Heart left ventricle (tissue), 16 donors: ENCODE data around the gene GDPD4. TPM values are rescaled to one million over a fixed set of nuclear protein-coding genes. Genes with fewer than 3 reads are reported as not detected.
A peak's percentile ranks its signal among the peaks of the same experiment; 100 is the strongest.

Experiments used
- ATAC-seq, 4 donors: fragments of 200-7000 bp; cut with Tn5 transposase; one replicate each; pipeline ENCODE4 v1.9.1; 2020 to 2022; ENCODE audit warnings: moderate library complexity in 4 of 4, mild to moderate bottlenecking in 3 of 4, moderate number of reproducible peaks in 1 of 4
- DNase-seq, 5 donors: peaks; one replicate each; pipeline ENCODE4 v3.0.0-alpha.2; 2020
- H3K27ac ChIP-seq, 12 donors: fragments of 200-600 bp; sonication (generic) in 4 of 12; one replicate each; pipeline versions ENCODE4 v1.5.0 to v1.8.0; 2016 to 2022; ENCODE audit warnings: mild to moderate bottlenecking in 2 of 12
- H3K27me3 ChIP-seq, 9 donors: fragments of 200-600 bp; sonication (generic) in 2 of 9; one replicate each; pipeline versions ENCODE4 v1.5.1 to v1.8.0; 2016 to 2022; ENCODE audit warnings: mild to moderate bottlenecking in 3 of 9
- H3K36me3 ChIP-seq, 9 donors: fragments of 200-600 bp; sonication (generic) in 2 of 9; one replicate each; pipeline versions ENCODE4 v1.5.0 to v1.8.0; 2018 to 2022; ENCODE audit warnings: mild to moderate bottlenecking in 2 of 9
- H3K4me1 ChIP-seq, 12 donors: fragments of 200-600 bp; sonication (generic) in 4 of 12; one replicate each; pipeline versions ENCODE4 v1.5.0 to v1.8.0; 2016 to 2022; ENCODE audit warnings: mild to moderate bottlenecking in 3 of 12
- H3K4me3 ChIP-seq, 12 donors: fragments of 200-600 bp; sonication (generic) in 4 of 12; one replicate each; pipeline versions ENCODE4 v1.5.0 to v1.8.0; 2017 to 2022; ENCODE audit warnings: mild to moderate bottlenecking in 9 of 12, moderate library complexity in 4 of 12
- H3K9me3 ChIP-seq, 12 donors: fragments of 200-600 bp; sonication (generic) in 4 of 12; one replicate each; pipeline versions ENCODE4 v1.5.0 to v1.8.0; 2016 to 2022; ENCODE audit warnings: mild to moderate bottlenecking in 1 of 12
- POLR2A ChIP-seq, 2 donors: fragments of 450-650 bp; IDR thresholded peaks; one replicate each; pipeline ENCODE4 v1.6.1; 2017; ENCODE audit warnings: antibody characterized with exemption in 2 of 2, mild to moderate bottlenecking in 2 of 2, moderate library complexity in 2 of 2
- WGBS, 4 donors: extraction: QIAGEN DNeasy Blood & Tissue Kit in 2 of 4; methylation state at CpG; one replicate each; pipeline versions ENCODE4 v1.1.5 to v1.1.7; 2013 to 2018; 5-methylcytosine and 5-hydroxymethylcytosine counted together
- intact Hi-C, 10 donors: fragments of 100-400 bp; cut with DNase I; formaldehyde crosslinking; loops; one replicate each; pipeline versions ENCODE4 v1.11.1 to v1.14.2; 2022
- polyA plus RNA-seq, 2 donors: library from polyadenylated mRNA; stranded (reverse); fragments of 200-250 nt; gene quantifications; one replicate each; pipeline ENCODE4 v1.2.3, GENCODE V29; 2013
- total RNA-seq, 9 donors: library from RNA; depleted of rRNA in 2 of 9; stranded (reverse); fragments of >200 nt in 2 of 9; fragmentation: NEBNext Ultra II Directional in 3 of 9; extraction: Animal tissue kit (Norgen Biotek cat#: 25700) in 3 of 9; gene quantifications; one replicate each; pipeline versions ENCODE4 v1.1.0 to v1.2.4, GENCODE V29; 2016 to 2023
- TF ChIP-seq, protein P1 (sequence below), 12 donors: fragments of 200-600 bp; sonication (generic) in 4 of 12; IDR thresholded peaks; one replicate each; pipeline versions ENCODE4 v1.5.0 to v1.8.0; 2018 to 2022; ENCODE audit warnings: antibody characterized with exemption in 12 of 12, mild to moderate bottlenecking in 5 of 12
- donor health status: ischemic (EF 13 %, LVEDD 7.1; RV severe dilation, severe dysfunction).
- donor health status: healthy with polysubstance abuse.
- donor health status: DM: no; HTN: yes; CAD: no.
- donor health status: DM: no; HTN: no; CAD: no.
- donor health status: ischemic (EF 25% LVEDD 6.9; RV normal size, moderate dysfunction).
- donor health status: ischemic (EF 25% LVEDD 5.7; RV mildly dilated, moderate dysfunction).
- donor health status: healthy.
- donor health status: DM: yes; HTN: yes; CAD: no.
- donor health status: ischemic (EF 35%, LVEDD 5.7; RV mildly dilated, moderate dysfunction).
- donor health status: nonischemic (EF 11% LVEDD 7.7; RV severe dilation, severe dysfunction).
- donor health status: DM: yes; HTN: yes; CAD: no.
- donor health status: PGD.
- donor health status: ischemic (EF 29% LVEDD 5.4; RV normal size, mild dysfunction).
- donor health status: nonischemic (EF 23%, LVEDD 6.1; RV moderate dilation, normal function).

The GDPD4 gene
- total and polyA plus RNA-seq, 11 donors = 0.19 TPM; not detected in 10

DNA sequence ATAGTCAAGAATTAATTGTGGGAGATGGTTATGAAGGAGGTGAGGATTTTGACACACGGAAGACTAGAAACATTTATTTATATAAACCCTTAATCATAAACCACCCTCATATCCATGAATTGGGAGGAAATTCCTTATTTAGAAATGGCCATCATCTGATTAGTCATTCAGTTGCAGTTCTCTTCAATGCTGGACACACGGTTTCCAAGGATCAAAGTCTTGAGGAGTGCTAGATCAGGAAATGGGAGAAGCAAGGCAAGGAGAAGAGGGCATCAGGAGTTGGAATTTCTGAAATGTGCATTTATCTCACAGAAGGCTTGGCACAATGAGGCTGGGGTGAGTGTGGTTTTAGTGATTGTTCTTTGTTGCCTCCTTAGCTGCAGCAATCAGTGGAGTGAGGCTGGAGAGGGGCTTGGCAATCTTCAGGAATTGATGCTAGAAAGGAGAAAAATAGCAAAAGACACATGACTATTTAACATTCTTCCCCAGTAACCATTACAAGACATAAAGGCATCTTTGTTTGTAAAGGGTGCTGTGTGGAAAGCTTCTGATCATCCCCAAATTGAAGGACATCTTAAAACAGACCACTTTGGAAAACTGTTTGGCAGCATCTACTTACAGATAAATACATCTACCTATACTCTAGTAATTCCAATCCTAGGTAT, 21.6 kb upstream of the GDPD4 start:
- ATAC-seq (no peak), DNase-seq (no peak)
- TF ChIP-seq, protein P1, sequence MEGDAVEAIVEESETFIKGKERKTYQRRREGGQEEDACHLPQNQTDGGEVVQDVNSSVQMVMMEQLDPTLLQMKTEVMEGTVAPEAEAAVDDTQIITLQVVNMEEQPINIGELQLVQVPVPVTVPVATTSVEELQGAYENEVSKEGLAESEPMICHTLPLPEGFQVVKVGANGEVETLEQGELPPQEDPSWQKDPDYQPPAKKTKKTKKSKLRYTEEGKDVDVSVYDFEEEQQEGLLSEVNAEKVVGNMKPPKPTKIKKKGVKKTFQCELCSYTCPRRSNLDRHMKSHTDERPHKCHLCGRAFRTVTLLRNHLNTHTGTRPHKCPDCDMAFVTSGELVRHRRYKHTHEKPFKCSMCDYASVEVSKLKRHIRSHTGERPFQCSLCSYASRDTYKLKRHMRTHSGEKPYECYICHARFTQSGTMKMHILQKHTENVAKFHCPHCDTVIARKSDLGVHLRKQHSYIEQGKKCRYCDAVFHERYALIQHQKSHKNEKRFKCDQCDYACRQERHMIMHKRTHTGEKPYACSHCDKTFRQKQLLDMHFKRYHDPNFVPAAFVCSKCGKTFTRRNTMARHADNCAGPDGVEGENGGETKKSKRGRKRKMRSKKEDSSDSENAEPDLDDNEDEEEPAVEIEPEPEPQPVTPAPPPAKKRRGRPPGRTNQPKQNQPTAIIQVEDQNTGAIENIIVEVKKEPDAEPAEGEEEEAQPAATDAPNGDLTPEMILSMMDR (IDR thresholded peaks at IDR 0.05) = no peak
- TF ChIP-seq POLR2A (IDR thresholded peaks at IDR 0.05) = no peak
- H3K4me3 ChIP-seq = no peak overlapping the region
- intact Hi-C loops = no loop called here
- no peaks in the 10 kb centered on the region for H3K27me3 ChIP-seq
- H3K9me3 ChIP-seq = no peaks in the 10 kb centered on the region
- no peak overlapping the region for H3K27ac ChIP-seq
- WGBS, 4 donors = 71 to 82% (median 79%) methylated on average over 2 of the region's 2 CpGs
- H3K36me3 ChIP-seq = peaks cover 0 to 30% (median 0%) of the 10 kb centered on the region in 9 donors
- H3K4me1 ChIP-seq = peaks cover 0 to 4% (median 0%) of the 10 kb centered on the region in 12 donors

DNA sequence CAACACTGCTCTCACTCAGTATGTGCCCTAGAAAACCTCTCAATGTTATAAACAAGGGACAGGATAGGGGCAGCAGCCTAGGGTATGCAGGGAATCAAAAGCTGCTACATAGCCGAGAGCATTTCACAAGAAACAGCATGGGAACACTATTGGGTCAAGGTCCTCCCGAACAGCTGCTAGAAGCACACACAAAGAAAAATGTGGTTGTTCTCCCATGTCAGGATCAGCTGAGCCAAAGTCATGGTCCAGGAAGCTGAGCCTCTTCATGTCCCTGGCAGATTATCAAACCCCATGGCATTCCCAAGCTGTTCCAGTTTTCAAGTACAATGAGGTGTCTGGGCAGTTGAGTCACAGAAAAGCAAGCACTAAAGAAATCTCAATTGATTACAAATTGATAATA, 21.0 kb upstream of the GDPD4 start:
- peaks cover 0 to 4% (median 0%) of the 10 kb centered on the region in 12 donors for H3K4me1 ChIP-seq
- DNase-seq = no peak
- no peaks in the 10 kb centered on the region for H3K9me3 ChIP-seq
- H3K27me3 ChIP-seq = no peaks in the 10 kb centered on the region
- intact Hi-C loops = no loop called here
- H3K36me3 ChIP-seq = peaks cover 0 to 30% (median 0%) of the 10 kb centered on the region in 9 donors
- no peak for TF ChIP-seq POLR2A (IDR thresholded peaks at IDR 0.05)
- TF ChIP-seq, protein P1 (IDR thresholded peaks at IDR 0.05) = no peak
- H3K4me3 ChIP-seq = no peak overlapping the region
- no peak overlapping the region for H3K27ac ChIP-seq
- 59 to 82% (median 70%) methylated on average over 2 of the region's 2 CpGs for WGBS, 4 donors
- ATAC-seq = peak in 3 of 4 donors; percentile 32 to 66 (median 41)

DNA sequence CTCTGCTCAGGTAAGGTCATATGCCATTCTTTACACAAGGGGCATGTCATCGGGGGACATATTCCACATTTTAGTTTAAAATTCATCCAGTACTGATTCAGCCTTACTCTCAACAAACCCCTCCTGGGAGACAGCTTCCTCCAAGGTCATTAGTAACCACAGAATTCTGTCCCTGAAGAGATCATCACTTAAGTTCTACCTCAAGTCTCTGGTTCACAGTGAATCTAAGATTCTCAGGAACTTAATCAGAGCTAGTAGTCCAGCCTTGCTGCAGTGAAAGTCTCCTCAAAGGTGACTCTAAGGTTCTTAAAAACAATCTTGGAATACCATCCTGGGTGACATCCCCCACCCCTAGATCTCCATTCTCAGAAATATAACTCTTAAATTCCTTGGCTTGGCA, 18.9 kb upstream of the GDPD4 start:
- Histone ChIP-seq H3K36me3 (peaks cover 0 to 17% (median 0%) of the 10 kb centered on the region in 9 donors), H3K27me3 (no peaks in the 10 kb centered on the region), H3K27ac (no peak overlapping the region), H3K4me3 (no peak overlapping the region), H3K9me3 (no peaks in the 10 kb centered on the region), H3K4me1 (peaks cover 0 to 4% (median 0%) of the 10 kb centered on the region in 12 donors)
- WGBS, 4 donors = 91 to 95% (median 92%) methylated on average over 1 of the region's 1 CpG
- intact Hi-C loops = no loop called here
- no peak for TF ChIP-seq POLR2A (IDR thresholded peaks at IDR 0.05)
- TF ChIP-seq, protein P1 (IDR thresholded peaks at IDR 0.05) = no peak
- DNase-seq (no peak), ATAC-seq (no peak)

DNA sequence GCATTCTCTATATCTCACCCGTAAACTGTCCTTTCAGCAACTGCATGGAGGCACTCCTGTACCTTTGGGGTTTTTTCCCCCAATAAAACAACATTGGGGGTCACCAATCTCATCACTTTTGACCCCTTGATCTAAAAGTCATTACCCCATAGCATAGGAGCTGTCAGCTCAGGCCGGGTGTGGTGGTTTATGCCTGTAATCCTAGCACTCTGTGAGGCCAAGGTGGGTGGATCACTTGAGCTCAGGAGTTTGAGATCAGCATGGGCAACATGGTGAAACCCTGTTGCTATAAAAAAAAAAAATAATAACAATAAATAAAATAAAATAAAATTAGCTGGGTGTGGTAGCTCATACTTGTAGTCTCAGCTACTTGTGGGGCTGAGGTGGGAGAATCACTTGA, 17.1 kb upstream of the GDPD4 start:
- no peak for TF ChIP-seq POLR2A (IDR thresholded peaks at IDR 0.05)
- TF ChIP-seq, protein P1 (IDR thresholded peaks at IDR 0.05) = no peak
- no peak overlapping the region for H3K4me3 ChIP-seq
- peaks cover 0 to 4% (median 0%) of the 10 kb centered on the region in 12 donors for H3K4me1 ChIP-seq
- ATAC-seq = no peak
- no peaks in the 10 kb centered on the region for H3K27me3 ChIP-seq
- H3K9me3 ChIP-seq = no peaks in the 10 kb centered on the region
- WGBS, 4 donors = 87 to 91% (median 89%) methylated on average over 2 of the region's 2 CpGs
- intact Hi-C loops = no loop called here
- DNase-seq = no peak
- peaks cover 0 to 10% (median 0%) of the 10 kb centered on the region in 9 donors for H3K36me3 ChIP-seq
- no peak overlapping the region for H3K27ac ChIP-seq
